Spleen (tissue), 11 donors: ENCODE measurements around the gene NSD1. TPM values are rescaled to one million over a fixed set of nuclear protein-coding genes. Genes with fewer than 3 reads are reported as not detected.

Experiments used
- DNase-seq: peaks from one replicate; pipeline ENCODE4 v3.0.0-alpha.2; 2020
- H3K27ac ChIP-seq, 8 donors: fragments of 200-600 bp; sonication (generic) in 7 of 8; 1 replicate in 4 of 8; 2 replicates in 4 of 8; pipeline versions ENCODE4 v1.5.0 to v1.8.0; 2016 to 2021; ENCODE audit warnings: inconsistent platforms in 4 of 8, mild to moderate bottlenecking in 4 of 8, moderate library complexity in 1 of 8
- H3K27me3 ChIP-seq, 7 donors: fragments of 200-600 bp; sonication (generic) in 6 of 7; replicated peaks in 1 of 7; 1 replicate in 4 of 7; 2 replicates in 3 of 7; pipeline versions ENCODE4 v1.5.0 to v1.8.0; 2016 to 2021; ENCODE audit warnings: inconsistent platforms in 3 of 7, mild to moderate bottlenecking in 1 of 7
- H3K36me3 ChIP-seq, 6 donors: fragments of 200-600 bp; sonication (generic) in 5 of 6; 1 replicate in 4 of 6; 2 replicates in 2 of 6; pipeline versions ENCODE4 v1.5.0 to v1.8.0; 2016 to 2021; ENCODE audit warnings: inconsistent platforms in 2 of 6
- H3K4me1 ChIP-seq, 6 donors: fragments of 200-600 bp; sonication (generic) in 5 of 6; 1 replicate in 3 of 6; 2 replicates in 3 of 6; pipeline versions ENCODE4 v1.5.0 to v1.8.0; 2016 to 2021; ENCODE audit warnings: inconsistent platforms in 3 of 6
- H3K4me3 ChIP-seq, 8 donors: fragments of 200-600 bp; sonication (generic) in 7 of 8; 1 replicate in 4 of 8; 2 replicates in 4 of 8; pipeline versions ENCODE4 v1.5.0 to v1.8.0; 2016 to 2021; ENCODE audit warnings: inconsistent platforms in 4 of 8, mild to moderate bottlenecking in 4 of 8, moderate library complexity in 2 of 8
- H3K9me3 ChIP-seq, 8 donors: fragments of 200-600 bp; sonication (generic) in 7 of 8; 1 replicate in 4 of 8; 2 replicates in 4 of 8; pipeline versions ENCODE4 v1.5.0 to v1.8.0; 2016 to 2021; ENCODE audit warnings: inconsistent platforms in 4 of 8
- CTCF ChIP-seq, 11 experiments: fragments of 200-600 bp in 7 of 11; fragments of 450-650 bp in 4 of 11; sonication (generic) in 4 of 11; IDR thresholded peaks in 8 of 11; conservative IDR thresholded peaks in 3 of 11; 1 replicate in 7 of 11; 2 replicates in 4 of 11; pipeline versions ENCODE4 v1.4.0 to v1.8.0; 2016 to 2021; ENCODE audit warnings: antibody characterized with exemption in 11 of 11, inconsistent platforms in 4 of 11, mild to moderate bottlenecking in 1 of 11
- POLR2A ChIP-seq, 3 donors: fragments of 450-650 bp; IDR thresholded peaks; one replicate each; pipeline ENCODE4 v1.5.1; 2017; ENCODE audit warnings: antibody characterized with exemption in 3 of 3, mild to moderate bottlenecking in 1 of 3
- POLR2AphosphoS5 ChIP-seq, 3 donors: sonication (generic); formaldehyde crosslinking; IDR thresholded peaks; one replicate each; pipeline ENCODE4 v1.5.1; 2017; ENCODE audit warnings: antibody characterized with exemption in 3 of 3
- WGBS, 5 donors: extraction: QIAGEN DNeasy Blood & Tissue Kit in 3 of 5; methylation state at CpG; one replicate each; pipeline versions ENCODE4 v1.1.5 to v1.1.7; 2013 to 2018; 5-methylcytosine and 5-hydroxymethylcytosine counted together
- intact Hi-C: fragments of 100-400 bp; cut with DNase I; formaldehyde crosslinking; loops from one replicate; pipeline ENCODE4 v1.15.0; 2023; ENCODE audit warnings: low total_unique reads
- polyA plus RNA-seq, 3 donors: library from polyadenylated mRNA; stranded (reverse); fragments of 200-250 nt; gene quantifications; one replicate each; pipeline ENCODE4 v1.2.1, GENCODE V29; 2013
- total RNA-seq, 7 donors: library from RNA; depleted of rRNA in 3 of 7; stranded (reverse); fragments of >200 nt in 3 of 7; fragmentation: NEBNext Ultra II Directional in 4 of 7; extraction: Animal tissue kit (Norgen Biotek cat#: 25700) in 4 of 7; gene quantifications; one replicate each; pipeline versions ENCODE4 v1.1.0 to v1.2.1, GENCODE V29; 2016 to 2021
- donor health status: healthy with polysubstance abuse.
- donor health status: DM: no; HTN: no; CAD: no; lungs with moderate emphysema.
- donor health status: DM: no; HTN: no; CAD: no.
- donor health status: Bipolar disorder and iron deficiency.
- donor health status: healthy.
- donor health status: DM: no; HTN: no; CAD: no.
- donor health status: DM: yes; HTN: yes; CAD: no.

The NSD1 gene
- total and polyA plus RNA-seq, 10 donors = 4.1 to 130 (median 69.1) TPM

GRCh38 chr5:177334781-177335700, 201.5 kb downstream of the NSD1 start:
- 88 to 93% (median 90%) methylated on average over 19 to 21 of the region's 21 CpGs for WGBS, 5 donors
- peaks cover 0 to 79% (median 32%) of the 10 kb centered on the region in 6 donors for H3K4me1 ChIP-seq
- peaks cover 8 to 100% (median 86%) of the 10 kb centered on the region in 6 donors for H3K36me3 ChIP-seq
- TF ChIP-seq POLR2AphosphoS5 (IDR thresholded peaks at IDR 0.05) = no peak
- no peak for TF ChIP-seq POLR2A (IDR thresholded peaks at IDR 0.05)
- no peak for TF ChIP-seq CTCF (IDR thresholded peaks at IDR 0.05 in 8 of 11, conservative IDR thresholded peaks at IDR 0.05 in 3 of 11)
- H3K27me3 ChIP-seq = no peaks in the 10 kb centered on the region
- no peak overlapping the region for H3K4me3 ChIP-seq
- intact Hi-C loops = no loop called here
- no peaks in the 10 kb centered on the region for H3K9me3 ChIP-seq
- DNase-seq = peak; percentile 69
- no peak overlapping the region for H3K27ac ChIP-seq

GRCh38 chr5:177335701-177336065, 202.1 kb downstream of the NSD1 start:
- H3K4me3 ChIP-seq = no peak overlapping the region
- no peaks in the 10 kb centered on the region for H3K9me3 ChIP-seq
- no peak for TF ChIP-seq POLR2A (IDR thresholded peaks at IDR 0.05)
- TF ChIP-seq POLR2AphosphoS5 (IDR thresholded peaks at IDR 0.05) = no peak
- WGBS, 5 donors = 92 to 97% (median 96%) methylated on average over 6 to 7 of the region's 7 CpGs
- DNase-seq = peak; percentile 54
- H3K27ac ChIP-seq = no peak overlapping the region
- peaks cover 0 to 80% (median 33%) of the 10 kb centered on the region in 6 donors for H3K4me1 ChIP-seq
- intact Hi-C loops = no loop called here
- peaks cover 8 to 100% (median 83%) of the 10 kb centered on the region in 6 donors for H3K36me3 ChIP-seq
- H3K27me3 ChIP-seq = no peaks in the 10 kb centered on the region

DNA sequence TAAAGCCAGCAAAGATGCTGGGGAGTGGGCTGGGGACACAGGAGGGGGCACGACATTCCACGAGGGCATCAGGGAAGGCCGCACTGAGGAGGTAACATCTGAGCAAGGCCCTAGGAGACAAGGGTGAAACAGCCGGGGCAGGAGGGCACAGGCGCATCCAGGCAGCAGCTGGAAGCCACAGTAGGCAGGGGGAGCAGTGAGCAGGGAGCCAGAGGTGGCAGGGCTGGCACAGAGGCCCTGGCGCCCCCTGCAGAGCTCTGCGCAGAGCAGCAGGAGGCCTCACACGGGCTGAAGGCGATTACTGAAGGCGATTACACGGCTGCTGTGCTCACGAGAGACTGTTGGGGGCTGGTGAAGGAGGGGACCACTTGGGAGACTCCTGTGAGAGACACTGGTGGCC, 202.5 kb downstream of the NSD1 start:
- H3K4me1 ChIP-seq = peaks cover 0 to 77% (median 29%) of the 10 kb centered on the region in 6 donors
- no peak overlapping the region for H3K4me3 ChIP-seq
- no peaks in the 10 kb centered on the region for H3K9me3 ChIP-seq
- intact Hi-C loops = no loop called here
- TF ChIP-seq CTCF (IDR thresholded peaks at IDR 0.05 in 8 of 11, conservative IDR thresholded peaks at IDR 0.05 in 3 of 11) (peak in 4 of 11 experiments; percentile 20 to 47 (median 28)), POLR2AphosphoS5 (IDR thresholded peaks at IDR 0.05) (peak in 1 of 3 donors; percentile 62), POLR2A (IDR thresholded peaks at IDR 0.05) (no peak)
- H3K27ac ChIP-seq = no peak overlapping the region
- DNase-seq = peak; percentile 78
- WGBS, 5 donors = 61 to 71% (median 63%) methylated on average over 12 of the region's 12 CpGs
- no peaks in the 10 kb centered on the region for H3K27me3 ChIP-seq
- H3K36me3 ChIP-seq = peaks cover 8 to 100% (median 81%) of the 10 kb centered on the region in 6 donors

DNA sequence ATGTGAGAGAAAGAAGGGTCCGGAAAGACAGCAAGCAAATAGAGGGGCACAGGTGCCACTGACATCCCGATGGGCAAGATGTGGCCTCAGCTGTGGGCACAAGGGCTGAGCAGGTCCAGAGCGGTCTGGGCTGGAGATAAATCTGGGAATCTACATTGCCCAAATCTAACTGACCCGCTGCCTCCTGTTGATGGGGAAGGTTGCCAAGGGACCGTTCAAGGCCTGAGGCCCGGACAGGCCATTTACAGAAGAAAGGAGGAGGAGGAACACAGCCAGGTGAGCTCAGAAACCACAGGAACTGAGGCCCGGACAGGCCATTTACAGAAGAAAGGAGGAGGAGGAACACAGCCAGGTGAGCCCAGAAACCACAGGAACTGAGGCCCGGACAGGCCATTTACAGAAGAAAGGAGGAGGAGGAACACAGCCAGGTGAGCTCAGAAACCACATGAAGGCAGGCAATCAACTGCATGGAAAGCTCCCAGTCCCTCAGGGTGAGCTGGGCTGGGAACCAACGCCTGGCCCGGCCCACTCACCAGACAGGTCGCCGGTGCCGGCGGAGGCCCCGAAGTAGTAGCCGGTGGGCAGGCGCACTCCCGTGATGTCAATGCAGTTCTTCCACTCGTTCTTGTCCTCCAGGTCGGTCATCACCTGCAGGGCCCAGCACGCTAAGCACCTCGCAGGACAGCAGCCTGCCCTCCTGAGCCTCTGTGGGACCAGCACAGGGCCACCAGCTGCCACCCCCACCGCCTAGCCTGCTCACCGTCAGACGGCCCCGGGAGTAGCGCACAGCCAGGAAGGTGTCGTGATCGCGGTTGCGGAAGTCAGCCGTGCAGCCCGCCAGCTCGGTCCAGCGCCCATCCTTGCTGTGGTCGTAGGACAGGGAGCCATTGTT, 203.3 kb downstream of the NSD1 start:
- TF ChIP-seq CTCF (IDR thresholded peaks at IDR 0.05 in 8 of 11, conservative IDR thresholded peaks at IDR 0.05 in 3 of 11) (no peak), POLR2AphosphoS5 (IDR thresholded peaks at IDR 0.05) (peak in 2 of 3 donors; percentile 13 to 50)
- peak; percentile 71 for DNase-seq
- no peak overlapping the region for H3K4me3 ChIP-seq
- peaks cover 0 to 74% (median 21%) of the 10 kb centered on the region in 6 donors for H3K4me1 ChIP-seq
- H3K27me3 ChIP-seq = no peaks in the 10 kb centered on the region
- intact Hi-C loops = no loop called here
- H3K36me3 ChIP-seq = peaks cover 8 to 100% (median 77%) of the 10 kb centered on the region in 6 donors
- WGBS, 5 donors = 91 to 95% (median 93%) methylated on average over 19 to 36 of the region's 36 CpGs
- no peaks in the 10 kb centered on the region for H3K9me3 ChIP-seq
- H3K27ac ChIP-seq = no peak overlapping the region
